ENCODE results near the gene MGLL.

DNA sequence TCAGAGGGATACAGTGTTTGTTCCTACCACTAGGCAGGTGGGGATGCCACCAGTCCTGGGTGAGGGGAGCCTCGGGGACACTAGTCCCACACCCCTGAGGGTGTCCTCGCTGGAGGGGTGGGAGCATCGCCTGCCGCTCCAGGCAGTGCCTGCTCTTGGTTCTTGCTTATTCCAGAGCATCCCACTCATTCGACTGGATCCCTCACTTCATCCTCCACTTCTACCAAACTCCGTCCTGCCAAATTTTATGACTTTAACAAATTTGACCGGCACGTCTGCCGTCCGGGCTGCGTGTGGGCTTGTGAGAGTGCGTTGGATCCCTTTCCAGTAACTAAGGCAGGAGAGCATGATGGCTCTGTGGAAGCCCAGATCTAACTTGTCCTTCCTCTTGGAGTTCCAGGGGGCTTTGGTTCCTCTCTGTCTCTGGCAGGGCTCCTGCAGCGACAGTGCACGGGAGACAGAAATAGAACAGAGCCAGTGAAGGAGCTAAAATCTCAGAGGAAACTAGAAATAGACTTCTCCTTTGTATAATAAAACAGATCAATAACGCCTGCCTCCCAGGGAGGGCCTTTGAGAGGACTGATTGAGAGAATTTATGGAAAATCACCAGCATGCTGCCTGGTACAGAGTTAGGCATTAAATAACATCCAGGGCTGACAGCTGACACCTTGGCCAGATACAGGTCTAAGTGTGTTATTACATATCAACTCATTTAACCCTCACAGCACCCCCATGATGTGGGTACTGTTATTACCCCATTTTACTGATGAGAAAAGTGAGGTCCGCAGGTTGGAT lies 34.5 kb downstream of the MGLL start:
- TF ChIP-seq POLR2A (IDR thresholded peaks at IDR 0.05) (no peak), EP300 (IDR thresholded peaks at IDR 0.05) (no peak)
- TF ChIP-seq, protein P1, sequence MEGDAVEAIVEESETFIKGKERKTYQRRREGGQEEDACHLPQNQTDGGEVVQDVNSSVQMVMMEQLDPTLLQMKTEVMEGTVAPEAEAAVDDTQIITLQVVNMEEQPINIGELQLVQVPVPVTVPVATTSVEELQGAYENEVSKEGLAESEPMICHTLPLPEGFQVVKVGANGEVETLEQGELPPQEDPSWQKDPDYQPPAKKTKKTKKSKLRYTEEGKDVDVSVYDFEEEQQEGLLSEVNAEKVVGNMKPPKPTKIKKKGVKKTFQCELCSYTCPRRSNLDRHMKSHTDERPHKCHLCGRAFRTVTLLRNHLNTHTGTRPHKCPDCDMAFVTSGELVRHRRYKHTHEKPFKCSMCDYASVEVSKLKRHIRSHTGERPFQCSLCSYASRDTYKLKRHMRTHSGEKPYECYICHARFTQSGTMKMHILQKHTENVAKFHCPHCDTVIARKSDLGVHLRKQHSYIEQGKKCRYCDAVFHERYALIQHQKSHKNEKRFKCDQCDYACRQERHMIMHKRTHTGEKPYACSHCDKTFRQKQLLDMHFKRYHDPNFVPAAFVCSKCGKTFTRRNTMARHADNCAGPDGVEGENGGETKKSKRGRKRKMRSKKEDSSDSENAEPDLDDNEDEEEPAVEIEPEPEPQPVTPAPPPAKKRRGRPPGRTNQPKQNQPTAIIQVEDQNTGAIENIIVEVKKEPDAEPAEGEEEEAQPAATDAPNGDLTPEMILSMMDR (IDR thresholded peaks at IDR 0.05) = no peak
